ENCODE measurements around the gene APOE. TPM values are rescaled to one million over a fixed set of nuclear protein-coding genes. Genes with fewer than 3 reads are reported as not detected.

Gene APOE
- polyA plus RNA-seq, 2 of the 4 experiments (the other 2 are of a cell fraction) = 12.5 to 31.9 TPM

GRCh38 chr19:44900328-44901244, 5.0 kb upstream of the APOE start:
- POLR2A ChIA-PET = interaction anchor here (0.8 to 1.6 kb wide), 2 partner anchors 10 to 15 kb away, joined by 5 to 7 read pairs; partner anchors contain the start of gene TOMM40
- 93% methylated on average over 19 of the region's 19 CpGs for WGBS (ENCODE audit: missing lambda C conversion rate)

DNA sequence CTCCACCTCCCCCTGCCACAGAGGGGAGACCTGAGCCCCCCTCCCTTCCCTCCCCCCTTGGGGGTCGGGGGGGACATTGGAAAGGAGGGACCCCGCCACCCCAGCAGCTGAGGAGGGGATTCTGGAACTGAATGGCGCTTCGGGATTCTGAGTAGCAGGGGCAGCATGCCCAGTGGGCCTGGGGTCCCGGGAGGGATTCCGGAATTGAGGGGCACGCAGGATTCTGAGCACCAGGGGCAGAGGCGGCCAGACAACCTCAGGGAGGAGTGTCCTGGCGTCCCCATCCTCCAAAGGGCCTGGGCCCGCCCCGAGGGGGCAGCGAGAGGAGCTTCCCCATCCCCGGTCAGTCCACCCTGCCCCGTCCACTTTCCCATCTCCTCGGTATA, 2.4 kb upstream of the APOE start:
- H3K9me3 ChIP-seq = no peaks in the 10 kb centered on the region
- peak in 1 of 2 experiments; percentile 2; a peak in 3 of 6 replicates for ATAC-seq
- TF ChIP-seq, protein P1, sequence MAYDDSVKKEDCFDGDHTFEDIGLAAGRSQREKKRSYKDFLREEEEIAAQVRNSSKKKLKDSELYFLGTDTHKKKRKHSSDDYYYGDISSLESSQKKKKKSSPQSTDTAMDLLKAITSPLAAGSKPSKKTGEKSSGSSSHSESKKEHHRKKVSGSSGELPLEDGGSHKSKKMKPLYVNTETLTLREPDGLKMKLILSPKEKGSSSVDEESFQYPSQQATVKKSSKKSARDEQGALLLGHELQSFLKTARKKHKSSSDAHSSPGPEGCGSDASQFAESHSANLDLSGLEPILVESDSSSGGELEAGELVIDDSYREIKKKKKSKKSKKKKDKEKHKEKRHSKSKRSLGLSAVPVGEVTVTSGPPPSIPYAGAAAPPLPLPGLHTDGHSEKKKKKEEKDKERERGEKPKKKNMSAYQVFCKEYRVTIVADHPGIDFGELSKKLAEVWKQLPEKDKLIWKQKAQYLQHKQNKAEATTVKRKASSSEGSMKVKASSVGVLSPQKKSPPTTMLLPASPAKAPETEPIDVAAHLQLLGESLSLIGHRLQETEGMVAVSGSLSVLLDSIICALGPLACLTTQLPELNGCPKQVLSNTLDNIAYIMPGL (CRISPR knock-in tag; IDR thresholded peaks at IDR 0.05; ENCODE audit: borderline replicate concordance) = no peak
- TF ChIP-seq KDM1A (IDR thresholded peaks at IDR 0.05; ENCODE audit: low read depth) (no peak), RFX5 (IDR thresholded peaks at IDR 0.05) (no peak), HEYL (CRISPR knock-in tag; IDR thresholded peaks at IDR 0.05) (no peak), HDAC2 (IDR thresholded peaks at IDR 0.05) (no peak), ZFP36 (IDR thresholded peaks at IDR 0.05; ENCODE audit: borderline replicate concordance, partially characterized antibody) (no peak), KDM5A (IDR thresholded peaks at IDR 0.05) (no peak), TP53 (CRISPR knock-in tag; IDR thresholded peaks at IDR 0.05) (no peak)
- TF ChIP-seq, protein P2, sequence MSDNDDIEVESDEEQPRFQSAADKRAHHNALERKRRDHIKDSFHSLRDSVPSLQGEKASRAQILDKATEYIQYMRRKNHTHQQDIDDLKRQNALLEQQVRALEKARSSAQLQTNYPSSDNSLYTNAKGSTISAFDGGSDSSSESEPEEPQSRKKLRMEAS (IDR thresholded peaks at IDR 0.05) = no peak
- H3K4me3 ChIP-seq = no peak overlapping the region
- H3K4me1 ChIP-seq = peaks cover 29% of the 10 kb centered on the region
- 64% methylated on average over 13 of the region's 15 CpGs for WGBS (ENCODE audit: missing lambda C conversion rate)
- CTCF ChIA-PET = interaction anchor here (0.5 to 18.1 kb wide), 37 partner anchors 8 to 501 kb away, joined by 3 to 303 read pairs (median 5); partner anchors contain the start of genes APOC1, APOC2, CLASRP and CLPTM1
- 0 out of 6 replicates have a peak overlapping the region, but pooled peaks of 1 of the 2 experiments have one; percentile 14 for H3K27ac ChIP-seq
- FAIRE-seq = no peak
- POLR2A ChIA-PET = interaction anchor here (0.6 to 0.7 kb wide), 2 partner anchors 52 to 241 kb away, joined by 3 to 6 read pairs; partner anchors contain the start of gene CLPTM1
- H3K4me2 ChIP-seq = peak overlapping the region; percentile 56; the same call in 2 of the 3 replicates
- no peak for DNase-seq (ENCODE audit: low read depth in 1 of 2, low spot score in 1 of 2)

More at GRCh38 chr19:44900328-44901244, 5.0 kb upstream of the APOE start:
- Histone ChIP-seq H3K27ac (no peak overlapping the region), H3K4me3 (no peak overlapping the region), H3K9me3 (no peaks in the 10 kb centered on the region), H3K4me2 (no peak overlapping the region), H3K4me1 (peaks cover 20% of the 10 kb centered on the region)
- ATAC-seq (no peak), FAIRE-seq (no peak), DNase-seq (ENCODE audit: low read depth in 1 of 2, low spot score in 1 of 2) (no peak)
- TF ChIP-seq NFE2L2 (conservative IDR thresholded peaks at IDR 0.05; ENCODE audit: low read length) (no peak), HDAC2 (IDR thresholded peaks at IDR 0.05) (no peak), MAZ (IDR thresholded peaks at IDR 0.05; ENCODE audit: borderline replicate concordance, low read depth, low read length) (no peak), ZFP36 (IDR thresholded peaks at IDR 0.05; ENCODE audit: borderline replicate concordance, partially characterized antibody) (peak; percentile 14)
- TF ChIP-seq, protein P3, sequence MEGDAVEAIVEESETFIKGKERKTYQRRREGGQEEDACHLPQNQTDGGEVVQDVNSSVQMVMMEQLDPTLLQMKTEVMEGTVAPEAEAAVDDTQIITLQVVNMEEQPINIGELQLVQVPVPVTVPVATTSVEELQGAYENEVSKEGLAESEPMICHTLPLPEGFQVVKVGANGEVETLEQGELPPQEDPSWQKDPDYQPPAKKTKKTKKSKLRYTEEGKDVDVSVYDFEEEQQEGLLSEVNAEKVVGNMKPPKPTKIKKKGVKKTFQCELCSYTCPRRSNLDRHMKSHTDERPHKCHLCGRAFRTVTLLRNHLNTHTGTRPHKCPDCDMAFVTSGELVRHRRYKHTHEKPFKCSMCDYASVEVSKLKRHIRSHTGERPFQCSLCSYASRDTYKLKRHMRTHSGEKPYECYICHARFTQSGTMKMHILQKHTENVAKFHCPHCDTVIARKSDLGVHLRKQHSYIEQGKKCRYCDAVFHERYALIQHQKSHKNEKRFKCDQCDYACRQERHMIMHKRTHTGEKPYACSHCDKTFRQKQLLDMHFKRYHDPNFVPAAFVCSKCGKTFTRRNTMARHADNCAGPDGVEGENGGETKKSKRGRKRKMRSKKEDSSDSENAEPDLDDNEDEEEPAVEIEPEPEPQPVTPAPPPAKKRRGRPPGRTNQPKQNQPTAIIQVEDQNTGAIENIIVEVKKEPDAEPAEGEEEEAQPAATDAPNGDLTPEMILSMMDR (IDR thresholded peaks at IDR 0.05) = no peak
- TF ChIP-seq, protein P4, sequence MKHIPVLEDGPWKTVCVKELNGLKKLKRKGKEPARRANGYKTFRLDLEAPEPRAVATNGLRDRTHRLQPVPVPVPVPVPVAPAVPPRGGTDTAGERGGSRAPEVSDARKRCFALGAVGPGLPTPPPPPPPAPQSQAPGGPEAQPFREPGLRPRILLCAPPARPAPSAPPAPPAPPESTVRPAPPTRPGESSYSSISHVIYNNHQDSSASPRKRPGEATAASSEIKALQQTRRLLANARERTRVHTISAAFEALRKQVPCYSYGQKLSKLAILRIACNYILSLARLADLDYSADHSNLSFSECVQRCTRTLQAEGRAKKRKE (CRISPR knock-in tag; IDR thresholded peaks at IDR 0.05; ENCODE audit: low read depth) = no peak
- CTCF ChIA-PET = interaction anchor here (1.0 to 18.1 kb wide), 5 partner anchors 9 to 177 kb away, joined by 3 to 303 read pairs (median 8); partner anchors contain the start of gene CLPTM1
